SIG-M5 treated with dmso at 0.1 percent for 504 hours (cell line): ENCODE measurements around the gene DDC.

ENCODE experiments used
- DNase-seq: peaks from one replicate; lab custom pipeline; 2025; ENCODE audit not compliant: unreplicated experiment; lab: John Stamatoyannopoulos, UW

The DDC gene

GRCh38 chr7:50488379-50488778 lies 76.8 kb downstream of the DDC start:
- no peak for DNase-seq

DNA sequence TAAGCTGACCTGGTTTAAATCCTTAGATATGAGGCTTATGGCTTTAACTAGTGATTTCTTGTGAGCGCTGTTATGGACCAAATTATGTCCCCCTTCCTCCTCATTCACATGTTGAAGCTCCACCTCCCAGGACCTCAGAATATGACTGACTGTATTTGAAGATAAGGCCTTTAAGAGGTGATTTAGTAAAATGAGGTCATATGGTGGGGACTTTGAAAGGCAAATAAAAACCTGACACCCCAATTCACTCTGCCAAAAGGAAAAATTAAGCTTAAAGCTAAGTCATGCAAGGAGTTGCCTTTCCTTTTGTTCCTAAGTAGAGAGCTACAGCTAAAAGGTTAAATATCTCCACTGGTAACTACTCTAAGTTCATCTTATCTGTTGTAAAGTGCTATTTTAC lies 78.7 kb downstream of the DDC start:
- DNase-seq: no peak

GRCh38 chr7:50481867-50482266 lies 83.3 kb downstream of the DDC start:
- DNase-seq: no peak

- DNase-seq: no peak
These were observed 84.4 kb downstream of the DDC start for GRCh38 chr7:50480797-50481196.

GRCh38 chr7:50479743-50480517 lies 85.3 kb downstream of the DDC start:
- no peak for DNase-seq

DNA sequence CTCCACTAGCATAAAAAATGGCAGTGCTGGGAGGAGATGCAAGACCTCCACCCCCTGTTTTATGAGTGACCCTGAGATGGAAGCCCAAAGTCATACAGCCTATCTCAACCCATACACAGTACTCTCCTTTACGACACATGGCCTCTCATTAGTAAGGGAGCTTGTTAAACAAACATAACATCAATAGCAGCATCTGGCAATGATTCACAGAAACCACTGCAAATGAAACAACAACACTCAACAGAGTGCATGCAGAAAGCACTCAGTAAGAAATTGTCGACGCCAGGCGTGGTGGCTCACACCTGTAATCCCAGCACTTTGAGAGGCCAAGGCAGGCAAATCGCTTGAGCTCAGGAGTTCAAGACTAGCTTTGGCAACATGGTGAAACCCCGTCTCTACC lies 87.6 kb downstream of the DDC start:
- DNase-seq: no peak

DNA sequence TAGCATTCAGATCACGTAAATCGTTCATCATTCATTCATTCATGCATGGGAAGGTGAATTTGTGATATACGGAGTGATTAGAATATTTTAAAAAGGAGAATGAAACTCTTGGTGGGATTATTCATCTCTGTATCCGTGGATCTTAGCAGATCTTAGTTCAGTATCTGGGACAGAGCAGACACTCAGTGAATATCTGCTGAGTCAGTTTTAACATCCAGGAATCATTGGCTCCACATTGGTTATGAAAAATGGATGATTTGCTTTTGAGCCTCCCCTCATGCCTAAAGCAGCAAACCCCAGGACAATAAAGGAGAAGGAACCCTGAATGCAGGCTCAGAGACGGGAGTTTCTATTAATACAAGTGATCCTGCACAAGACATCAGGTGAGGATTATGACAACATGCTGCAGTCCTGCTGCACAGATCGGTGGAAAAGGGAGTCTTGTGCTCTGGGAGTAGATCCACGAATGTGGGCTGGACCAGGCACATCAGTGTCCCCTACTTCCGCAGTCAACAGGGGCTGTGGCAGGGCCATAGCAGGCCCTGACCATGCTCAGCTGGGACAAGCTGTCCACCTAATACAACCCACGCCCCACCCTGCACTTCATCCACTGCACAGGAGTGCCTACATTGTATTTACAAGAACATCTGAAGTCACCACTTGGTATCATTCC lies 88.1 kb downstream of the DDC start:
- DNase-seq: no peak

DNA sequence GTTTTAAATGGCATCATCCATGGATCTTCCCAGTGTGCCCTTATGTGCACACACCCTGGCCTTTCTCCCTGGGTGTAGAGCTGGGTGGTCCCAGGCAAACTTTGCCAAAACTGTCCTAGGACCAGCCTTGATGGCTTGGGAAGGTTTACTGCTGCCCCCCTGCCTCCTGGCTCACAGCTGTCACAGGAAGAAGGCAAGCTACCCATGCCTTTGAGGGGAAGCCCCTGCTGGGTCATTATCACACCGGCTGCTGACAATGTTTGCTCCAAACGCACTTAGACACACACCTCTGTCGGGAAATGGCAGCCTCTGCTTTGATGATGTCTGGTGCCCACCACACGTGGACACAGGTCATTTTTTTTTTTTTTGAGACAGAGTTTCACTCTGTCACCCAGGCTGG lies 89.9 kb downstream of the DDC start:
- no peak for DNase-seq

- no peak for DNase-seq
These were observed 90.6 kb downstream of the DDC start for GRCh38 chr7:50474382-50475160.

GRCh38 chr7:50473531-50473930 lies 91.7 kb downstream of the DDC start:
- no peak for DNase-seq

DNA sequence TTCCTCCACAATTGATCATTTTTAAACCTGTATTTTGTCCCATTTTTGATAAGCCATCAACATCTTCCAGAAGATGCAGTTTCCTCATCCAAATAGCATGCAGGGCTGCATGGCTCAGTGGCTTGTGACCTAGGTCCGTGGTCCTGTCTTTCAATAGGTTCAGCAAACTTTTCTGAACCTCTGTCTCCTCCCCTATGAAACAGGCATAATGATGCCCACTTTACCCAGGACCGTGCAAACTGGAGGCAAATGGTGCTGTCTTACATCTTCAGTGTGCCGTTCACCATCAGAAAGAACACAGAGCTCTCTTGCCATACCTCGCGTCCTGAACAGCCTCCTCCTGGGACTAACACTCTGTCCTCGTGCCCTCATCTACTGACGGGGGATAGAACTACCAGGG lies 92.8 kb downstream of the DDC start:
- no peak for DNase-seq

DNA sequence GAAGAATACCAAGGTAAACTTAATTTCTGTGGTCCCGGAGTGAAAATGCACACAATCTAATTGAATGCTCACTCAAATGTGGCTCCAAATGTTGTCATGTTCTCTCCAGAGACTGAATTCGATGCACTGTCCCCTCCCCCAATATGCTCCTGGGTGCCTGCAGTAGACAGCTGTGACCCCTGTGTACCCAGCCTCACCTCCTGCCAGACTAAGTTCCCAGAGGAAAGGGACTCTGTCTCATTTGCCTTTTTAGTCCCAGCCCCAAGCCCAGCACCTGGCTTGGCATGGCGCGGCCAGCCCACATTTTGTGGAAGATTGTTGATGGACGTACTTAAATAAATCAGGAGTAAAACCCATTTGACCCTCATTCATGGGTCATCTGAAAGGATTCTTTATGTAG lies 93.2 kb downstream of the DDC start:
- DNase-seq: no peak

DNA sequence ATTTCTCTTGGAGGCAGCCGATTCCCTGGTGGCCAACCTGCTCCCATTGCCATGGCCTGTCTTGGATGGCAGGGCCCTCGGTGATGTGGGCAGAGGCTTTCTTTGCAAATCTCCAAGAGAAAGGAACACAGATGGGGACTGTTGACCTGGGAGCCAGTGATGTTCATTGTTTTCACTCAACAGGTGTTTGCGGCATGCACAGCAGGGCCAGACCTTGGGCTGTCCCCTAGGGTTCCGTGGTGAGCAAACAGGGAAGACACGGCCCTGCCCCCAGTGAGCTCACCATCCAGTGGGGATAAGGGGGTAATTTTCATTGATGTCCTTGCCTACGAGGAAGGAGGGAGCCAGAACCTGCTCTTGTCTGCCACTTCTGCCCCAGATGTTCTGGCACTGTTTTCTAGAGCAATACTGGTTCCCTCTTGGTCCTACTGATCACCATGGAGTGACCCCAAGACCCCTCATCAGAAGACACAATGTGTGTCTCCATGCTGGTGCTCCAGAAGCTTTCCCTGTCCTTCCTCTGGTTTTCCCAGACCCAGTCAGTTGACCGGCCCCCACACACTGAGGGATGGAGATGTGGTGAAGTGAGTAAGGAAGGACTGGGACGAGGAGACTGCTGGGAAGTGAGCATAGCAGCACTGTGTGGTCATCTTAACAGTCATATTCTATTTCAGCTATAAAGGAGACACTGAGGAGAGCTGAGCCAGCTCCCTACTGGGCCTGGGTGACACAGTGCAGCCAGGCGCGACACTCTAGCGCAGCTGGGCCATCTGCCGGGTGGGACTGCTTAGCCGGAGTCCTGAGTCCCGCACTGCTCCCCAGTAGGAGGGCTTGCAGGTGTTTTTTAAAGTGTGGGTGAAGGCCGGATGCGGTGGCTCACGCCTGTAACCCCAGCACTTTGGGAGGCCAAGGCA lies 94.7 kb downstream of the DDC start:
- no peak for DNase-seq

DNA sequence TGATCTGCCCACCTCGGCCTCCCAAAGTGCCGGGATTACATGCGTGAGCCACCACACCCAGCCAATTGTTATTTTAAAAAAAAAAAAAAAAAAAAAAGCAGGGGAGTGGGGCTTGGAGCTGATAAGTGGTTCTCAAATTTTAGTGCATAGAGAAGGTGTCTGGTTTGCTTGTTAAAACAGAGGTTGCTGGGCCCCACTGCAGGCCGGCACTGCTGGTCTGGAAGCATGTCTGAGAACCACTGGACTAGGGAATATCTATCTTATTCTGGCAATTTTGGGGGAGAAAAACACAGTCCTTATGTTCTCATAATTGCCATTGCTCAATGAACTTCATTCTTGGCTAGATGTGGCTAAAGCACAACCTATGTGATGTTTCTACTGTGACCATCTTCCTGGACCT lies 96.0 kb downstream of the DDC start:
- DNase-seq: no peak

DNA sequence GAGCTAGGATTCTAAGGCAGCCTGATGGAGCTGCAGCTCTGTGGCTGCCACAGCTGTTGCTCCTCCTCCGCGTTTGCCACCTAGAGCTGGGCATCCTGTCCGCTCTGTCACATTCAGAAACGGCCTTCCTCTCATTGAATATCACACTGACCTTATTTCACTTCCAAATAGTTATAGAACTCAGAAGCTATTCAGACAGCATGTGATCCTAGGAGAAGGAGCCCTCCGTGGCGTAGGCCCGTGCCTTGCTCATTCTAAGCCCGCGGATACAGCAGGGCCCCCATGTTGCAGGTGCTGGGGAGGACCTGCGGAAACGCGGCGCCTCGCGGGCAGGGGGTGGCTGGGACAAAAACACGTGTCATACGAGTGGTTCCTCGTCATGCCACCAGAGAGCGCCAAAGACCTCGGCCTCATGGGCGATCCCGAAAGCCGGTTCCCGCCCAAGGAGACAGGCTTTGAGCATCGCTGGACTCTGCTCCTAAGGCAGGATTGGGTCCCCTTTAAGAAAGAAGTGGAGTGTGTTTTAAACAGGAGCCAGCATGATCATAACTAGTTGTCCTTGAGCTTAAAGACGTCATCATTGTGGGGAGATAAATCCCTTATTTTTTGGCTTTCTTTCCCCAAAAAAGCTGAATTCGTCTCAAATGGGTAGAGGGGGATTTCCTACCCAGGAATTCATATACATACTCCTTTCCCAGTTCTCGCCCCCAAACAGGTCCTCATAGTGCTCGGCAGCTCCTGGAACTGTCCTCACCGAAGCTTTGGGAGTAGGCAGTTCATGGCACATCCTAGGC lies 97.2 kb downstream of the DDC start:
- DNase-seq: peak; percentile 72

GRCh38 chr7:50466815-50467585 lies 98.2 kb downstream of the DDC start:
- DNase-seq: no peak

DNA sequence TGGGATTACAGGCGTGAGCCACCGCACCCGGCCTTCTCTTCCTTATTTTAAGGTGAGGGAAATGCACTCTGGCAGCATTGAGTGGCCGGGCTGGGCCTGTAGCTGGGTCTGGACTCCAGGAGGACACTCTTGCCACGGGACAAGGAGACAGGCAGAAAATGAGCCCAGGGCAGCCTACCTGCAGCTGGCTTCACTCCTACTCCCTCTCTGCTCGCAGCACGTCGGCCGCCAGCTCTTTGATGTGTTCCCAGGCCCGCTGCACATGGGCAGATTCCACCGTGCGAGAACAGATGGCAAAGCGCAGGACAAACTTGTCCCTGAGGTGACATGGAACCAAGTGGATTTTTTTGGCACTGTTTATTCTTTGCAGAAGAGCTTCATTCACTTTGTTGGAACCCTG lies 102.2 kb downstream of the DDC start:
- no peak for DNase-seq

DNA sequence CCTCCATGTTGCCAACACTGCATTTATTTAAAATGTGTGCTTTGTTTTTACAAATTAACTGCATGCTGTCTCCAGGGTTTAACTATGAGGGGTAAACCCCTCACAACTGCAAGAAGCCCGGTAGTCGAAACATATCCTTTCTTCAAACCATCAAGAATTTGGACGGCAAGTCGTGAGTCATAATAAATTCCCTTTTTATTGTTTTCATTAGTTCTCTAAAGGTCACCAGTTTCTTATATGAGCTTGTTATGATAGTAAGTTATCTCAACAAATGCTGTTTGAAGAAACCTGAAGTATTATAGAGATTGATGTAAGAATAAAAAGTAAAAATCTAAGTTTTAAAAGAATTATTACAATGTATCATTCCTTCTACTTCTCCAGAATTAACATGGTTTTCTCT lies 102.8 kb downstream of the DDC start:
- DNase-seq: no peak

DNA sequence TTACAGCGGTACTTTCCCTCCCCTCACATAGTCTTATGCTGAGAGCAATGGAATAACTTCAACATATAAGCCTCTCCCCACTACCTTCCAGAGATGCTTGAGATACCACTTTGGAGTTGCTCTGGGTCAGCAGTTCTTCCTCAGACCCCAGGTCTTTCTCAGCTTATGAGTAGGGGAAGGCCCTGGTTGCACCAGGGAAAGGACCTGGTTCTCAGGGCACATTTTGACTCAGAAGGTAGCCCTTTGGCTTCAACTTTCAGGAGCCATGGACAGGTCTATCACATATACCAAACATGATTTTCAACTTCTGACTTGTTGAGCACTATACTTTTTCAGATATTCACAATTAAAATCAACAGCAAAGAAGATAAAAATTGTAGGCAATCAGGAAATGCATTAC lies 103.5 kb downstream of the DDC start:
- DNase-seq: no peak
